Nephron progenitor cell (in vitro differentiated cells): ENCODE data around the gene RAB8A.

Experiments used
- DNase-seq: peaks from one replicate; pipeline ENCODE4 v3.0.0; 2021
- H3K27ac Mint-ChIP-seq: 2 replicates; pipeline ENCODE4 v1.8.0; 2021; ENCODE audit warnings: mild to moderate bottlenecking, moderate library complexity, mixed read lengths
- H3K27me3 Mint-ChIP-seq: 2 replicates; pipeline ENCODE4 v1.8.0; 2021; ENCODE audit warnings: mild to moderate bottlenecking, low read depth, mixed read lengths; ENCODE audit not compliant: poor library complexity
- H3K36me3 Mint-ChIP-seq: 2 replicates; pipeline ENCODE4 v1.8.0; 2021; ENCODE audit warnings: low read depth, mixed read lengths
- H3K4me1 Mint-ChIP-seq: 2 replicates; pipeline ENCODE4 v1.8.0; 2021; ENCODE audit warnings: mixed read lengths
- H3K4me3 Mint-ChIP-seq: 2 replicates; pipeline ENCODE4 v1.8.0; 2021; ENCODE audit warnings: mild to moderate bottlenecking, moderate library complexity, mixed read lengths
- H3K9me3 Mint-ChIP-seq: 2 replicates; pipeline ENCODE4 v1.8.0; 2021; ENCODE audit warnings: mild to moderate bottlenecking, moderate library complexity, mixed read lengths
- TF ChIP-seq, protein P1 (sequence below): fragments of 200-600 bp; sonication (generic); IDR thresholded peaks from 2 replicates; pipeline ENCODE4 v1.5.0; 2021; ENCODE audit warnings: antibody characterized with exemption

RAB8A gene

GRCh38 chr19:16087940-16088339 is 23.7 kb upstream of the RAB8A start:
- H3K9me3 Mint-ChIP-seq: no peaks in the 10 kb centered on the region
- DNase-seq: no peak
- H3K36me3 Mint-ChIP-seq: peaks cover 85% of the 10 kb centered on the region
- H3K27me3 Mint-ChIP-seq: peaks cover 5% of the 10 kb centered on the region
- no peak overlapping the region for H3K27ac Mint-ChIP-seq
- H3K4me3 Mint-ChIP-seq: no peak overlapping the region
- TF ChIP-seq, protein P1, sequence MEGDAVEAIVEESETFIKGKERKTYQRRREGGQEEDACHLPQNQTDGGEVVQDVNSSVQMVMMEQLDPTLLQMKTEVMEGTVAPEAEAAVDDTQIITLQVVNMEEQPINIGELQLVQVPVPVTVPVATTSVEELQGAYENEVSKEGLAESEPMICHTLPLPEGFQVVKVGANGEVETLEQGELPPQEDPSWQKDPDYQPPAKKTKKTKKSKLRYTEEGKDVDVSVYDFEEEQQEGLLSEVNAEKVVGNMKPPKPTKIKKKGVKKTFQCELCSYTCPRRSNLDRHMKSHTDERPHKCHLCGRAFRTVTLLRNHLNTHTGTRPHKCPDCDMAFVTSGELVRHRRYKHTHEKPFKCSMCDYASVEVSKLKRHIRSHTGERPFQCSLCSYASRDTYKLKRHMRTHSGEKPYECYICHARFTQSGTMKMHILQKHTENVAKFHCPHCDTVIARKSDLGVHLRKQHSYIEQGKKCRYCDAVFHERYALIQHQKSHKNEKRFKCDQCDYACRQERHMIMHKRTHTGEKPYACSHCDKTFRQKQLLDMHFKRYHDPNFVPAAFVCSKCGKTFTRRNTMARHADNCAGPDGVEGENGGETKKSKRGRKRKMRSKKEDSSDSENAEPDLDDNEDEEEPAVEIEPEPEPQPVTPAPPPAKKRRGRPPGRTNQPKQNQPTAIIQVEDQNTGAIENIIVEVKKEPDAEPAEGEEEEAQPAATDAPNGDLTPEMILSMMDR: no peak
- H3K4me1 Mint-ChIP-seq: peaks cover 29% of the 10 kb centered on the region

GRCh38 chr19:16088351-16089009 is 23.2 kb upstream of the RAB8A start:
- TF ChIP-seq, protein P1: no peak
- Mint-ChIP-seq H3K27ac (peak overlapping the region; percentile 94), H3K36me3 (peaks cover 85% of the 10 kb centered on the region), H3K4me1 (peaks cover 35% of the 10 kb centered on the region), H3K9me3 (no peaks in the 10 kb centered on the region), H3K4me3 (peak overlapping the region; percentile 33), H3K27me3 (peaks cover 7% of the 10 kb centered on the region)
- DNase-seq: no peak

GRCh38 chr19:16089010-16089846 is 22.5 kb upstream of the RAB8A start:
- Mint-ChIP-seq H3K4me3 (no peak overlapping the region), H3K9me3 (no peaks in the 10 kb centered on the region), H3K27ac (peak overlapping the region; percentile 94), H3K4me1 (peaks cover 38% of the 10 kb centered on the region), H3K36me3 (peaks cover 84% of the 10 kb centered on the region), H3K27me3 (peaks cover 7% of the 10 kb centered on the region)
- TF ChIP-seq, protein P1: no peak
- no peak for DNase-seq

GRCh38 chr19:16091546-16092475 is 19.9 kb upstream of the RAB8A start:
- H3K4me3 Mint-ChIP-seq: no peak overlapping the region
- no peak for DNase-seq
- peak overlapping the region; percentile 80 for H3K27ac Mint-ChIP-seq
- H3K4me1 Mint-ChIP-seq: peaks cover 42% of the 10 kb centered on the region
- TF ChIP-seq, protein P1: no peak
- H3K9me3 Mint-ChIP-seq: no peaks in the 10 kb centered on the region
- peaks cover 83% of the 10 kb centered on the region for H3K36me3 Mint-ChIP-seq
- H3K27me3 Mint-ChIP-seq: peaks cover 7% of the 10 kb centered on the region

- H3K36me3 Mint-ChIP-seq: peaks cover 89% of the 10 kb centered on the region
- H3K9me3 Mint-ChIP-seq: no peaks in the 10 kb centered on the region
- TF ChIP-seq, protein P1: no peak
- DNase-seq: no peak
- peaks cover 27% of the 10 kb centered on the region for H3K4me1 Mint-ChIP-seq
- H3K27ac Mint-ChIP-seq: peak overlapping the region; percentile 96
- H3K4me3 Mint-ChIP-seq: no peak overlapping the region
- peaks cover 7% of the 10 kb centered on the region for H3K27me3 Mint-ChIP-seq
Observed at GRCh38 chr19:16094360-16095070, 17.2 kb upstream of the RAB8A start.
